ENCODE data around the gene SLC28A3. TPM values are rescaled to one million over a fixed set of nuclear protein-coding genes. Genes with fewer than 3 reads are reported as not detected.

Gene SLC28A3
- total RNA-seq, 1 donor from 2014 or later = 0.15 TPM

- H3K27me3 ChIP-seq (ENCODE audit: low read depth) = peaks cover 7% of the 10 kb centered on the region
- DNase-seq (no peak), ATAC-seq (no peak)
- H3K27ac ChIP-seq = no peak overlapping the region
- H3K4me3 ChIP-seq = no peak overlapping the region
- no peaks in the 10 kb centered on the region for H3K4me1 ChIP-seq
- H3K9me3 ChIP-seq = no peaks in the 10 kb centered on the region
- TF ChIP-seq, protein P1, sequence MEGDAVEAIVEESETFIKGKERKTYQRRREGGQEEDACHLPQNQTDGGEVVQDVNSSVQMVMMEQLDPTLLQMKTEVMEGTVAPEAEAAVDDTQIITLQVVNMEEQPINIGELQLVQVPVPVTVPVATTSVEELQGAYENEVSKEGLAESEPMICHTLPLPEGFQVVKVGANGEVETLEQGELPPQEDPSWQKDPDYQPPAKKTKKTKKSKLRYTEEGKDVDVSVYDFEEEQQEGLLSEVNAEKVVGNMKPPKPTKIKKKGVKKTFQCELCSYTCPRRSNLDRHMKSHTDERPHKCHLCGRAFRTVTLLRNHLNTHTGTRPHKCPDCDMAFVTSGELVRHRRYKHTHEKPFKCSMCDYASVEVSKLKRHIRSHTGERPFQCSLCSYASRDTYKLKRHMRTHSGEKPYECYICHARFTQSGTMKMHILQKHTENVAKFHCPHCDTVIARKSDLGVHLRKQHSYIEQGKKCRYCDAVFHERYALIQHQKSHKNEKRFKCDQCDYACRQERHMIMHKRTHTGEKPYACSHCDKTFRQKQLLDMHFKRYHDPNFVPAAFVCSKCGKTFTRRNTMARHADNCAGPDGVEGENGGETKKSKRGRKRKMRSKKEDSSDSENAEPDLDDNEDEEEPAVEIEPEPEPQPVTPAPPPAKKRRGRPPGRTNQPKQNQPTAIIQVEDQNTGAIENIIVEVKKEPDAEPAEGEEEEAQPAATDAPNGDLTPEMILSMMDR (IDR thresholded peaks at IDR 0.05) = no peak
- no peaks in the 10 kb centered on the region for H3K36me3 ChIP-seq
- intact Hi-C loops (cut with DNase I) = no loop called here
These were observed 63.8 kb downstream of the SLC28A3 start for GRCh38 chr9:84276741-84277140.

DNA sequence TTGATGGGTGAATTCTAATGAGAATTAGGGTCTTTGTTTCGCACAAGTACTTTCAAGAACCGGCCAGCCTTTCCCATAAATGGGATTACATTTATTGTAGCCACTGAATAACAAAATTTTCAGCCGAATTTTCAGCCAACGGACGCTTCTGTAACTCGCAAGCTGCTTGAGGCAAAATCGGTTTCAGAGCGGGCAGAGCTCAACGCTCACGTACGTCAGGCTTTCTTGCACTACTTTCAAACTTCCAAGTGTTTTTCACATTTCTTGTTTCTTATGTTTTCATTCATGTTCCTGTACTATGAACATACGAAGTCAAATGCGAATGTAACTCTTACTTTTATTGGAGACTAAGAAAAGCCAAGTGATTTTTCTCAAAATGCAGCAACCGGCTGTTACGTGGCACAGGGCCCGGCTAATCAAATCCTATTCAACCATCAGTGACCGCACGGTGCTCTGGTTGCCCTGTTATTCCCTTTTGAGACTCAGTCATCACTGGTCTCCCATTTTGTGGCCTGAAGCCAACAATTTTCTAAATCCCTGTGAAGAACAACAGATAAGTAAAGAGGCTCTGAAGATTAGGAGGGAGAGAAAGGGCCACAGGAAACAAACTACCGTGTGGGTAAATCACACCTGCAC is 68.5 kb downstream of the SLC28A3 start:
- no peak for ATAC-seq
- no peak for DNase-seq
- H3K4me3 ChIP-seq = peak overlapping the region; percentile 9
- no peaks in the 10 kb centered on the region for H3K36me3 ChIP-seq
- no peaks in the 10 kb centered on the region for H3K9me3 ChIP-seq
- H3K27me3 ChIP-seq (ENCODE audit: low read depth) = peaks cover 7% of the 10 kb centered on the region
- TF ChIP-seq, protein P1 (IDR thresholded peaks at IDR 0.05) = no peak
- intact Hi-C loops (cut with DNase I) = no loop called here
- no peaks in the 10 kb centered on the region for H3K4me1 ChIP-seq
- H3K27ac ChIP-seq = no peak overlapping the region

GRCh38 chr9:84271531-84271900 is 69.0 kb downstream of the SLC28A3 start:
- H3K4me1 ChIP-seq = no peaks in the 10 kb centered on the region
- peaks cover 7% of the 10 kb centered on the region for H3K27me3 ChIP-seq (ENCODE audit: low read depth)
- TF ChIP-seq, protein P1 (IDR thresholded peaks at IDR 0.05) = no peak
- H3K27ac ChIP-seq = no peak overlapping the region
- intact Hi-C loops (cut with DNase I) = no loop called here
- H3K4me3 ChIP-seq = peak overlapping the region; percentile 9
- H3K9me3 ChIP-seq = no peaks in the 10 kb centered on the region
- H3K36me3 ChIP-seq = no peaks in the 10 kb centered on the region
- peak; percentile 75 to 79 for ATAC-seq
- DNase-seq = peak; percentile 62

- Histone ChIP-seq H3K27ac (no peak overlapping the region), H3K4me3 (peak overlapping the region; percentile 9), H3K36me3 (no peaks in the 10 kb centered on the region), H3K9me3 (no peaks in the 10 kb centered on the region), H3K27me3 (ENCODE audit: low read depth) (peaks cover 7% of the 10 kb centered on the region), H3K4me1 (no peaks in the 10 kb centered on the region)
- intact Hi-C loops (cut with DNase I) = no loop called here
- TF ChIP-seq, protein P1 (IDR thresholded peaks at IDR 0.05) = no peak
- no peak for ATAC-seq
- no peak for DNase-seq
These were observed 69.6 kb downstream of the SLC28A3 start for GRCh38 chr9:84270847-84271530.

GRCh38 chr9:84266087-84266561 is 74.4 kb downstream of the SLC28A3 start:
- intact Hi-C loops (cut with DNase I) = no loop called here
- ATAC-seq = peak; percentile 39 to 49
- Histone ChIP-seq H3K9me3 (no peaks in the 10 kb centered on the region), H3K27ac (no peak overlapping the region), H3K36me3 (no peaks in the 10 kb centered on the region), H3K4me1 (no peaks in the 10 kb centered on the region), H3K4me3 (no peak overlapping the region), H3K27me3 (ENCODE audit: low read depth) (no peaks in the 10 kb centered on the region)
- TF ChIP-seq, protein P1 (IDR thresholded peaks at IDR 0.05) = no peak
- no peak for DNase-seq

All from lower lobe of right lung (tissue), 2 donors.